ENCODE measurements around the gene MSANTD7.
"Not testable (repeated sequence)": the region's sequence is repeated elsewhere in the genome, so short reads cannot be mapped to it uniquely, and the experiment has no call there.

DNA sequence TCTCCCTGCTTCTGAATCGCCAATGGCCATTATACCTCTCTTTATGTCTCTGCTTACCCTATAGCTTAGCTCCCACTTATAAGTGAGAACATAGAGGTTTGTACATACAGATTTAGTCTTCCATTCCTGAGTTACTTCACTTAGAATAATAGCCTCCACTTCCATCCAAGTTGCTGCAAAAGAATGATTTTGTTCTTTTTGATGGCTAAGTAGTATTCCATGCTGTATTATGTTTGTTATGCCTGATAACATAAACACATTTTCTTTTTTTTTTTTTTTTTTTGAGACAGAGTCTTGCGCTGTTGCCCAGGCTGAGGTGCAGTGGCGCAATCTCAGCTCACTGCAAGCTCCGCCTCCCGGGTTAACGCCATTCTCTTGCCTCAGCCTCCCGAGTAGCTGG lies 21.4 kb upstream of the MSANTD7 start:
- TF ChIP-seq, protein P1, sequence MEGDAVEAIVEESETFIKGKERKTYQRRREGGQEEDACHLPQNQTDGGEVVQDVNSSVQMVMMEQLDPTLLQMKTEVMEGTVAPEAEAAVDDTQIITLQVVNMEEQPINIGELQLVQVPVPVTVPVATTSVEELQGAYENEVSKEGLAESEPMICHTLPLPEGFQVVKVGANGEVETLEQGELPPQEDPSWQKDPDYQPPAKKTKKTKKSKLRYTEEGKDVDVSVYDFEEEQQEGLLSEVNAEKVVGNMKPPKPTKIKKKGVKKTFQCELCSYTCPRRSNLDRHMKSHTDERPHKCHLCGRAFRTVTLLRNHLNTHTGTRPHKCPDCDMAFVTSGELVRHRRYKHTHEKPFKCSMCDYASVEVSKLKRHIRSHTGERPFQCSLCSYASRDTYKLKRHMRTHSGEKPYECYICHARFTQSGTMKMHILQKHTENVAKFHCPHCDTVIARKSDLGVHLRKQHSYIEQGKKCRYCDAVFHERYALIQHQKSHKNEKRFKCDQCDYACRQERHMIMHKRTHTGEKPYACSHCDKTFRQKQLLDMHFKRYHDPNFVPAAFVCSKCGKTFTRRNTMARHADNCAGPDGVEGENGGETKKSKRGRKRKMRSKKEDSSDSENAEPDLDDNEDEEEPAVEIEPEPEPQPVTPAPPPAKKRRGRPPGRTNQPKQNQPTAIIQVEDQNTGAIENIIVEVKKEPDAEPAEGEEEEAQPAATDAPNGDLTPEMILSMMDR (conservative IDR thresholded peaks at IDR 0.05 in 1 of 2, IDR thresholded peaks at IDR 0.05 in 1 of 2; ENCODE audit: extremely low read depth in 1 of 2, insufficient read depth in 1 of 2, low read depth in 1 of 2, low read length in 2 of 2): not testable (repeated sequence)
- not testable (repeated sequence) for TF ChIP-seq EZH2 (IDR thresholded peaks at IDR 0.05; ENCODE audit: borderline replicate concordance, low read length)
